ENCODE measurements around the gene POLA1.
"Not testable (repeated sequence)": the region's sequence is repeated elsewhere in the genome, so short reads cannot be mapped to it uniquely, and the experiment has no call there.

DNA sequence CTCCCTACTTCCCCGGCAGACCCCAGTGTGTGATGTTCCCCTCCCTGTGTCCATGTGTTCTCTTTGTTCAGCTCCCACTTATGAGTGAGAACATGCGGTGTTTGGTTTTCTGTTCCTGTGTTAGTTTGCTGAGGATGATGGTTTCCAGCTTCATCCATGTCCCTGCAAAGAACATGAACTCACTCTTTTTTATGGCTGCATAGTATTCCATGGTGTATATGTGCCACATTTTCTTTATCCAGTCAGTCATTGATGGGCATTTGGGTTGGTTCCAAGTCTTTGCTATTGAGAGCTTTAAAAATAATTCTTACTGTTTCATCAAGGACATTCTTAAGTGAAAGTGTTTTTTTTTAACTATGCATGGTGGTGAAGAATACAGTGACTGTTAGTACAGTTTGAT is 126.1 kb downstream of the POLA1 start:
- TF ChIP-seq, protein P1, sequence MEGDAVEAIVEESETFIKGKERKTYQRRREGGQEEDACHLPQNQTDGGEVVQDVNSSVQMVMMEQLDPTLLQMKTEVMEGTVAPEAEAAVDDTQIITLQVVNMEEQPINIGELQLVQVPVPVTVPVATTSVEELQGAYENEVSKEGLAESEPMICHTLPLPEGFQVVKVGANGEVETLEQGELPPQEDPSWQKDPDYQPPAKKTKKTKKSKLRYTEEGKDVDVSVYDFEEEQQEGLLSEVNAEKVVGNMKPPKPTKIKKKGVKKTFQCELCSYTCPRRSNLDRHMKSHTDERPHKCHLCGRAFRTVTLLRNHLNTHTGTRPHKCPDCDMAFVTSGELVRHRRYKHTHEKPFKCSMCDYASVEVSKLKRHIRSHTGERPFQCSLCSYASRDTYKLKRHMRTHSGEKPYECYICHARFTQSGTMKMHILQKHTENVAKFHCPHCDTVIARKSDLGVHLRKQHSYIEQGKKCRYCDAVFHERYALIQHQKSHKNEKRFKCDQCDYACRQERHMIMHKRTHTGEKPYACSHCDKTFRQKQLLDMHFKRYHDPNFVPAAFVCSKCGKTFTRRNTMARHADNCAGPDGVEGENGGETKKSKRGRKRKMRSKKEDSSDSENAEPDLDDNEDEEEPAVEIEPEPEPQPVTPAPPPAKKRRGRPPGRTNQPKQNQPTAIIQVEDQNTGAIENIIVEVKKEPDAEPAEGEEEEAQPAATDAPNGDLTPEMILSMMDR (IDR thresholded peaks at IDR 0.05): not testable (repeated sequence)
- TF ChIP-seq POLR2A (IDR thresholded peaks at IDR 0.05): not testable (repeated sequence)

Data from testis (tissue), 2 donors.